ENCODE measurements around the gene EHMT1.

GRCh38 chr9:137697193-137697592 lies 78.4 kb downstream of the EHMT1 start:
- TF ChIP-seq, protein P1, sequence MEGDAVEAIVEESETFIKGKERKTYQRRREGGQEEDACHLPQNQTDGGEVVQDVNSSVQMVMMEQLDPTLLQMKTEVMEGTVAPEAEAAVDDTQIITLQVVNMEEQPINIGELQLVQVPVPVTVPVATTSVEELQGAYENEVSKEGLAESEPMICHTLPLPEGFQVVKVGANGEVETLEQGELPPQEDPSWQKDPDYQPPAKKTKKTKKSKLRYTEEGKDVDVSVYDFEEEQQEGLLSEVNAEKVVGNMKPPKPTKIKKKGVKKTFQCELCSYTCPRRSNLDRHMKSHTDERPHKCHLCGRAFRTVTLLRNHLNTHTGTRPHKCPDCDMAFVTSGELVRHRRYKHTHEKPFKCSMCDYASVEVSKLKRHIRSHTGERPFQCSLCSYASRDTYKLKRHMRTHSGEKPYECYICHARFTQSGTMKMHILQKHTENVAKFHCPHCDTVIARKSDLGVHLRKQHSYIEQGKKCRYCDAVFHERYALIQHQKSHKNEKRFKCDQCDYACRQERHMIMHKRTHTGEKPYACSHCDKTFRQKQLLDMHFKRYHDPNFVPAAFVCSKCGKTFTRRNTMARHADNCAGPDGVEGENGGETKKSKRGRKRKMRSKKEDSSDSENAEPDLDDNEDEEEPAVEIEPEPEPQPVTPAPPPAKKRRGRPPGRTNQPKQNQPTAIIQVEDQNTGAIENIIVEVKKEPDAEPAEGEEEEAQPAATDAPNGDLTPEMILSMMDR (conservative IDR thresholded peaks at IDR 0.05; ENCODE audit: low read length): no peak
- TF ChIP-seq EZH2phosphoT487 (IDR thresholded peaks at IDR 0.05; ENCODE audit: borderline replicate concordance, low read depth, low read length): no peak
